ENCODE results near the gene MT1X. TPM values are rescaled to one million over a fixed set of nuclear protein-coding genes. Genes with fewer than 3 reads are reported as not detected.

Gene MT1X
- total and polyA plus RNA-seq, 2 experiments from 2014 or later = 293 to 942 TPM

- H4K20me1 ChIP-seq (replicated peaks; ENCODE audit: insufficient read depth) = no peaks in the 10 kb centered on the region
- H3K79me2 ChIP-seq (replicated peaks; ENCODE audit: insufficient read depth) = no peaks in the 10 kb centered on the region
- H3K27me3 Mint-ChIP-seq (ENCODE audit: insufficient read depth, low read depth, poor library complexity) = peaks cover 13% of the 10 kb centered on the region
- no peaks in the 10 kb centered on the region for H3K27me3 ChIP-seq (ENCODE audit: insufficient read depth)
- no peak for DNase-seq (ENCODE audit: low spot score)
- ATAC-seq = no peak
- no peaks in the 10 kb centered on the region for H3K36me3 ChIP-seq (ENCODE audit: insufficient read depth)
- no peaks in the 10 kb centered on the region for H3F3A ChIP-seq (replicated peaks; ENCODE audit: low read depth)
- H3K4me3 Mint-ChIP-seq = no peak overlapping the region
- H3K36me3 Mint-ChIP-seq (ENCODE audit: low read depth) = no peaks in the 10 kb centered on the region
- no peaks in the 10 kb centered on the region for H3K9me3 Mint-ChIP-seq
- TF ChIP-seq NANOG (IDR thresholded peaks at IDR 0.05; ENCODE audit: borderline replicate concordance) = no peak
- TF ChIP-seq, protein P1, sequence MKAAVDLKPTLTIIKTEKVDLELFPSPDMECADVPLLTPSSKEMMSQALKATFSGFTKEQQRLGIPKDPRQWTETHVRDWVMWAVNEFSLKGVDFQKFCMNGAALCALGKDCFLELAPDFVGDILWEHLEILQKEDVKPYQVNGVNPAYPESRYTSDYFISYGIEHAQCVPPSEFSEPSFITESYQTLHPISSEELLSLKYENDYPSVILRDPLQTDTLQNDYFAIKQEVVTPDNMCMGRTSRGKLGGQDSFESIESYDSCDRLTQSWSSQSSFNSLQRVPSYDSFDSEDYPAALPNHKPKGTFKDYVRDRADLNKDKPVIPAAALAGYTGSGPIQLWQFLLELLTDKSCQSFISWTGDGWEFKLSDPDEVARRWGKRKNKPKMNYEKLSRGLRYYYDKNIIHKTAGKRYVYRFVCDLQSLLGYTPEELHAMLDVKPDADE (IDR thresholded peaks at IDR 0.05) = no peak
- TF ChIP-seq REST (IDR thresholded peaks at IDR 0.05; ENCODE audit: unreplicated experiment) = no peak
- TF ChIP-seq CREB1 (CRISPR knock-in tag; IDR thresholded peaks at IDR 0.05; ENCODE audit: low read depth) = no peak
- no peak for TF ChIP-seq CTCF (conservative IDR thresholded peaks at IDR 0.05; ENCODE audit: low read depth in 2 of 2)
- TF ChIP-seq, protein P2, sequence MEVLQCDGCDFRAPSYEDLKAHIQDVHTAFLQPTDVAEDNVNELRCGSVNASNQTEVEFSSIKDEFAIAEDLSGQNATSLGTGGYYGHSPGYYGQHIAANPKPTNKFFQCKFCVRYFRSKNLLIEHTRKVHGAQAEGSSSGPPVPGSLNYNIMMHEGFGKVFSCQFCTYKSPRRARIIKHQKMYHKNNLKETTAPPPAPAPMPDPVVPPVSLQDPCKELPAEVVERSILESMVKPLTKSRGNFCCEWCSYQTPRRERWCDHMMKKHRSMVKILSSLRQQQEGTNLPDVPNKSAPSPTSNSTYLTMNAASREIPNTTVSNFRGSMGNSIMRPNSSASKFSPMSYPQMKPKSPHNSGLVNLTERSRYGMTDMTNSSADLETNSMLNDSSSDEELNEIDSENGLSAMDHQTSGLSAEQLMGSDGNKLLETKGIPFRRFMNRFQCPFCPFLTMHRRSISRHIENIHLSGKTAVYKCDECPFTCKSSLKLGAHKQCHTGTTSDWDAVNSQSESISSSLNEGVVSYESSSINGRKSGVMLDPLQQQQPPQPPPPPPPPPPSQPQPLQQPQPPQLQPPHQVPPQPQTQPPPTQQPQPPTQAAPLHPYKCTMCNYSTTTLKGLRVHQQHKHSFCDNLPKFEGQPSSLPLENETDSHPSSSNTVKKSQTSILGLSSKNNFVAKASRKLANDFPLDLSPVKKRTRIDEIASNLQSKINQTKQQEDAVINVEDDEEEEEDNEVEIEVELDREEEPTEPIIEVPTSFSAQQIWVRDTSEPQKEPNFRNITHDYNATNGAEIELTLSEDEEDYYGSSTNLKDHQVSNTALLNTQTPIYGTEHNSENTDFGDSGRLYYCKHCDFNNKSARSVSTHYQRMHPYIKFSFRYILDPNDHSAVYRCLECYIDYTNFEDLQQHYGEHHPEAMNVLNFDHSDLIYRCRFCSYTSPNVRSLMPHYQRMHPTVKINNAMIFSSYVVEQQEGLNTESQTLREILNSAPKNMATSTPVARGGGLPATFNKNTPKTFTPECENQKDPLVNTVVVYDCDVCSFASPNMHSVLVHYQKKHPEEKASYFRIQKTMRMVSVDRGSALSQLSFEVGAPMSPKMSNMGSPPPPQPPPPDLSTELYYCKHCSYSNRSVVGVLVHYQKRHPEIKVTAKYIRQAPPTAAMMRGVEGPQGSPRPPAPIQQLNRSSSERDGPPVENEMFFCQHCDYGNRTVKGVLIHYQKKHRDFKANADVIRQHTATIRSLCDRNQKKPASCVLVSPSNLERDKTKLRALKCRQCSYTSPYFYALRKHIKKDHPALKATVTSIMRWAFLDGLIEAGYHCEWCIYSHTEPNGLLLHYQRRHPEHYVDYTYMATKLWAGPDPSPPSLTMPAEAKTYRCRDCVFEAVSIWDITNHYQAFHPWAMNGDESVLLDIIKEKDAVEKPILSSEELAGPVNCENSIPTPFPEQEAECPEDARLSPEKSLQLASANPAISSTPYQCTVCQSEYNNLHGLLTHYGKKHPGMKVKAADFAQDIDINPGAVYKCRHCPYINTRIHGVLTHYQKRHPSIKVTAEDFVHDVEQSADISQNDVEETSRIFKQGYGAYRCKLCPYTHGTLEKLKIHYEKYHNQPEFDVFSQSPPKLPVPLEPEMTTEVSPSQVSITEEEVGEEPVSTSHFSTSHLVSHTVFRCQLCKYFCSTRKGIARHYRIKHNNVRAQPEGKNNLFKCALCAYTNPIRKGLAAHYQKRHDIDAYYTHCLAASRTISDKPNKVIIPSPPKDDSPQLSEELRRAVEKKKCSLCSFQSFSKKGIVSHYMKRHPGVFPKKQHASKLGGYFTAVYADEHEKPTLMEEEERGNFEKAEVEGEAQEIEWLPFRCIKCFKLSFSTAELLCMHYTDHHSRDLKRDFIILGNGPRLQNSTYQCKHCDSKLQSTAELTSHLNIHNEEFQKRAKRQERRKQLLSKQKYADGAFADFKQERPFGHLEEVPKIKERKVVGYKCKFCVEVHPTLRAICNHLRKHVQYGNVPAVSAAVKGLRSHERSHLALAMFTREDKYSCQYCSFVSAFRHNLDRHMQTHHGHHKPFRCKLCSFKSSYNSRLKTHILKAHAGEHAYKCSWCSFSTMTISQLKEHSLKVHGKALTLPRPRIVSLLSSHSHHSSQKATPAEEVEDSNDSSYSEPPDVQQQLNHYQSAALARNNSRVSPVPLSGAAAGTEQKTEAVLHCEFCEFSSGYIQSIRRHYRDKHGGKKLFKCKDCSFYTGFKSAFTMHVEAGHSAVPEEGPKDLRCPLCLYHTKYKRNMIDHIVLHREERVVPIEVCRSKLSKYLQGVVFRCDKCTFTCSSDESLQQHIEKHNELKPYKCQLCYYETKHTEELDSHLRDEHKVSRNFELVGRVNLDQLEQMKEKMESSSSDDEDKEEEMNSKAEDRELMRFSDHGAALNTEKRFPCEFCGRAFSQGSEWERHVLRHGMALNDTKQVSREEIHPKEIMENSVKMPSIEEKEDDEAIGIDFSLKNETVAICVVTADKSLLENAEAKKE (CRISPR knock-in tag; IDR thresholded peaks at IDR 0.05) = no peak
- no peak for TF ChIP-seq JUNB (IDR thresholded peaks at IDR 0.05; ENCODE audit: unreplicated experiment)
- no peak for TF ChIP-seq POLR2AphosphoS5 (IDR thresholded peaks at IDR 0.05; ENCODE audit: low read depth)
- no peak for TF ChIP-seq ZNF331 (CRISPR knock-in tag; IDR thresholded peaks at IDR 0.05; ENCODE audit: low read depth)
- TF ChIP-seq EZH2 (IDR thresholded peaks at IDR 0.05; ENCODE audit: low read depth, unreplicated experiment) = no peak
- TF ChIP-seq STAT1 (IDR thresholded peaks at IDR 0.05; ENCODE audit: unreplicated experiment) = no peak
- no peak for TF ChIP-seq EZH2phosphoT487 (IDR thresholded peaks at IDR 0.05; ENCODE audit: unreplicated experiment)
- no peak for TF ChIP-seq ZNF114 (CRISPR knock-in tag; IDR thresholded peaks at IDR 0.05)
- H3K4me1 Mint-ChIP-seq = peaks cover 11% of the 10 kb centered on the region
- H3K4me3 ChIP-seq = no peak overlapping the region
- H3K4me1 ChIP-seq (ENCODE audit: insufficient read depth) = peaks cover 5% of the 10 kb centered on the region
- H3K9me2 ChIP-seq (ENCODE audit: insufficient read depth) = no peaks in the 10 kb centered on the region
- H2AFZ ChIP-seq = 0 out of 2 replicates have a peak overlapping the region, but pooled peaks have one; percentile 47
- H3K4me2 ChIP-seq = no peak overlapping the region
- no peak overlapping the region for H3K27ac ChIP-seq (ENCODE audit: low read depth)
- no peak overlapping the region for H3K27ac Mint-ChIP-seq
Observed at GRCh38 chr16:56710181-56710737, 28.0 kb downstream of the MT1X start.
